K562 (cell line): Measurements from ENCODE around the gene HPCAL1. TPM values are rescaled to one million over a fixed set of nuclear protein-coding genes. Genes with fewer than 3 reads are reported as not detected.

Source experiments
- CBX5 ChIP-seq: IDR thresholded peaks from 2 replicates; pipeline ENCODE4 v1.6.1; 2014; ENCODE audit warnings: low read depth, borderline replicate concordance
- E2F3 ChIP-seq: fragments of 250-450 bp; sonication (Bioruptor Pico); IDR thresholded peaks from 2 replicates; pipeline ENCODE4 v1.4.0; 2020; ENCODE audit warnings: mild to moderate bottlenecking
- FOXP1 ChIP-seq: sonication (generic); formaldehyde crosslinking; IDR thresholded peaks from 2 replicates; pipeline ENCODE4 v1.8.0; 2022; ENCODE audit warnings: mild to moderate bottlenecking, missing genetic modification reagents
- FUS ChIP-seq: fragments of 200-400 bp; formaldehyde crosslinking; optimal IDR thresholded peaks from 2 replicates; pipeline ENCODE3; 2017; ENCODE audit warnings: low read depth, low read length
- HDAC8 ChIP-seq: fragments of 450-650 bp; IDR thresholded peaks from 2 replicates; pipeline ENCODE4 v1.6.1; 2016; ENCODE audit warnings: mild to moderate bottlenecking, missing genetic modification characterization, moderate library complexity, missing compliant biosample characterization
- HOXB6 ChIP-seq: fragments of 250-450 bp; sonication (Bioruptor Pico); IDR thresholded peaks from 2 replicates; pipeline ENCODE4 v1.5.1; 2022; ENCODE audit warnings: mild to moderate bottlenecking, borderline replicate concordance
- KLF16 ChIP-seq: IDR thresholded peaks from 2 replicates; pipeline ENCODE4 v1.6.1; 2016; ENCODE audit warnings: antibody characterized with exemption
- NFXL1 ChIP-seq: fragments of 450-650 bp; formaldehyde crosslinking; IDR thresholded peaks from 2 replicates; pipeline ENCODE4 v1.4.0; 2021; ENCODE audit warnings: mild to moderate bottlenecking
- PBX2 ChIP-seq, 2 experiments: IDR thresholded peaks in 1 of 2; conservative IDR thresholded peaks in 1 of 2; 2 replicates each; pipeline ENCODE4 v1.6.1; 2016; ENCODE audit warnings: low read depth in 2 of 2, mild to moderate bottlenecking in 1 of 2, missing compliant biosample characterization in 1 of 2, missing genetic modification characterization in 1 of 2, moderate library complexity in 1 of 2
- PCBP1 ChIP-seq: fragments of 200-400 bp; formaldehyde crosslinking; IDR thresholded peaks from 2 replicates; pipeline ENCODE4 v1.6.1; 2018; ENCODE audit warnings: mild to moderate bottlenecking, low read depth, low read length; ENCODE audit not compliant: poor library complexity, severe bottlenecking
- POLR2B ChIP-seq: fragments of 450-650 bp; IDR thresholded peaks from 2 replicates; pipeline ENCODE4 v1.6.1; 2018; ENCODE audit warnings: low read depth; ENCODE audit not compliant: partially characterized antibody
- PRDM10 ChIP-seq: fragments of 450-650 bp; IDR thresholded peaks from 2 replicates; pipeline ENCODE4 v1.6.1; 2018; ENCODE audit not compliant: partially characterized antibody
- PREB ChIP-seq: sonication (generic); formaldehyde crosslinking; IDR thresholded peaks from 2 replicates; pipeline ENCODE4 v1.8.1; 2023; ENCODE audit warnings: mild to moderate bottlenecking, missing genetic modification reagents
- RBBP5 ChIP-seq: fragments of 200-600 bp; sonication (generic); IDR thresholded peaks from 2 replicates; pipeline ENCODE4 v1.6.1; 2012; ENCODE audit warnings: borderline replicate concordance, mild to moderate bottlenecking, low read length, control low read depth, inconsistent platforms; ENCODE audit not compliant: insufficient read depth, poor library complexity, severe bottlenecking
- SMARCA4 ChIP-seq: fragments of 450-650 bp; IDR thresholded peaks from 2 replicates; pipeline ENCODE4 v1.6.1; 2016
- ZC3H8 ChIP-seq: fragments of 450-650 bp; IDR thresholded peaks from 2 replicates; pipeline ENCODE4 v1.6.1; 2017
- ZNF76 ChIP-seq: fragments of 250-450 bp; sonication (Bioruptor Pico); IDR thresholded peaks from 2 replicates; pipeline ENCODE4 v1.4.0; 2020; ENCODE audit warnings: mild to moderate bottlenecking, moderate library complexity, borderline replicate concordance
- polyA plus RNA-seq, 8 experiments: library from polyadenylated mRNA; depleted of rRNA in 4 of 8; stranded (reverse) in 5 of 8; unstranded in 3 of 8; fragments of >200 nt; fragmentation: Nextera tagmentation in 2 of 8; fragmentation: Illumina TruSeq in 1 of 8; extraction: Ambion mirVana in 2 of 8; extraction: Trizol in 1 of 8; gene quantifications; 2 replicates each; pipeline versions ENCODE4 v1.2.1 to v1.2.3, GENCODE V29; 2011 to 2014; ENCODE audit warnings: inconsistent platforms in 1 of 8, missing spikeins in 1 of 8
- total RNA-seq, 7 experiments: library from RNA; depleted of rRNA in 6 of 7; stranded (reverse); fragments of >200 nt in 6 of 7; fragmentation: Illumina TruSeq in 2 of 7; extraction: Trizol in 2 of 7; gene quantifications; 2 replicates each; pipeline versions ENCODE4 v1.2.1 to v1.2.3, GENCODE V29; 2011 to 2021; ENCODE audit warnings: low replicate concordance in 1 of 7

Gene HPCAL1
- total and polyA plus RNA-seq, 9 of the 15 experiments (the other 6 are each of a cell fraction or from before 2014, with no cell fraction given) = 2.7 to 65.5 (median 23.9) TPM

GRCh38 chr2:10285556-10286198 is 17.0 kb upstream of the HPCAL1 start (continued):
- TF ChIP-seq PCBP1 (no peak), NFXL1 (CRISPR knock-in tag) (no peak), POLR2B (no peak), SMARCA4 (no peak), ZC3H8 (no peak), HOXB6 (CRISPR knock-in tag) (no peak), CBX5 (no peak), FOXP1 (CRISPR knock-in tag) (no peak), E2F3 (CRISPR knock-in tag) (peak; percentile 20; the same call in 1 of the 2 replicates), ZNF76 (CRISPR knock-in tag) (no peak), PREB (CRISPR knock-in tag) (no peak), PRDM10 (no peak), PBX2 (CRISPR knock-in tag; IDR thresholded peaks at IDR 0.05; ENCODE audit: low read depth) (no peak), PBX2 (tag; conservative IDR thresholded peaks at IDR 0.05; ENCODE audit: low read depth) (no peak), HDAC8 (tag) (no peak), FUS (no peak), KLF16 (no peak), RBBP5 (no peak)
